Daoy (cell line): ENCODE data around the gene CEMIP. TPM values are rescaled to one million over a fixed set of nuclear protein-coding genes. Genes with fewer than 3 reads are reported as not detected.

Experiments
- total RNA-seq: library from RNA; depleted of rRNA; stranded (reverse); fragments of >200 nt; shearing (Covaris generic); gene quantifications from 2 replicates; pipeline ENCODE4 v1.2.3, GENCODE V29; 2014; rRNA removed

The CEMIP gene
- total RNA-seq, 1 experiment from 2014 or later: 5.1 TPM

Other genes starting within 250 kb of the CEMIP start
- gene ABHD17C, start 84.1 kb upstream of the CEMIP start, total RNA-seq: 1.4 and 3.6 TPM in 2 replicates
- gene MESD, start 210.4 kb downstream of the CEMIP start, total RNA-seq: 14.2 and 22.3 TPM in 2 replicates
- gene TLNRD1, start 221.6 kb downstream of the CEMIP start, total RNA-seq: 27.4 and 28.0 TPM in 2 replicates